GM18505 (cell line): ENCODE measurements around the gene BLOC1S1.
A peak's percentile ranks its signal among the peaks of the same experiment; 100 is the strongest.

ENCODE experiments used
- ATAC-seq: cut with Tn5 transposase; IDR thresholded peaks from one replicate; pipeline ENCODE4 v1.9.1; 2021; ENCODE audit not compliant: unreplicated experiment
- POLR2A ChIP-seq: IDR thresholded peaks from 4 replicates; pipeline ENCODE4 v1.6.1; 2011; ENCODE audit warnings: borderline replicate concordance; ENCODE audit not compliant: insufficient read depth, insufficient read length; ENCODE audit errors: extremely low read depth

The BLOC1S1 gene

DNA sequence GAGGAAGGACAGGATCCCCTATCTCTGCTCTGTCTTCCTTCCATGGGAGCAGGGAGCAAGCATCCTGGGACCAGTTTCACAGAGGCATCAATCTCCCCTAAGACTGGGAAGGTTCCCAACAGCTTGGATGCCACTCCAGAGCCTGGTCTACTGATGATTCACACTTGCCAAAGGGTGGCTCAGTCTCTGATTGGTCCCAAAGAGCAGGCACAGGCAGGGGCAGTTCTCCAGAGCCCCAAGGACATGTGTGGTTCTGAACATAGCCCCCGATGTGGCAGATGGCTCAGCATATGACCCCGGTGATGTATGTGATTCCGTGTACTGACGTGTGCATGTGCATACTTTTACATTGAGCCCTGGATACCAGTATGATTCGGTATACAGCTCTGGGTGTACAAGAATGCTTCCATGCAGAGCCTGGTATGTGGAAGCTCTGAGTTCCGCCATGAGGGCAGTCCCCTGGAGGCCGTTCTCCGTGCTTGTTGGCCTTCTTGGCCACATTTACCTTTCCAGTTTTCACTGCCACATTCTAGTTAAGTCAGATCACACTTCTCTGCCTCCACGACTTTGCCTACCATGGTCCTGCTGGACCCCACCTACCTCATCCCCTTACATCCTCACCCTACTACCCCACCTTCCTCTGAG is 29.4 kb upstream of the BLOC1S1 start:
- TF ChIP-seq POLR2A, result no peak
- no peak for ATAC-seq

DNA sequence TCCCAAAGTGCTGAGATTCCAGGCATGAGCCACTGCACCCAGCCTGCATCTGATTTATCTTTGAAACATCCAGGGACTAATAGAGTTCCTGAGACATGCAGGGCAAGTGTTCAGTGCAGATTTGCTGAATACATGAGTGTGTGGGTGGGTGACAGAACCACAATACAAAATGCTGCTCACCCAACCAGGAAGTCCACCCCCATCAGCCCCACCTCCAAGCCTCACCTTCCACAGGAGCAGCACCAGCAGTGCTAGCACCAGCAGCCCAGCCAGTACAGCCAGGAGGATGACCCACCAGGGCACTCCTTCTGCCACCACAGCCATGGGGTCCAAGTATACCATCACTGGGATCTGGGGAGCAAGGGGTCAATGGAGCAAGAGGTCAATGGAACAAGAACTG is 28.1 kb upstream of the BLOC1S1 start:
- peak; percentile 53 for ATAC-seq

DNA sequence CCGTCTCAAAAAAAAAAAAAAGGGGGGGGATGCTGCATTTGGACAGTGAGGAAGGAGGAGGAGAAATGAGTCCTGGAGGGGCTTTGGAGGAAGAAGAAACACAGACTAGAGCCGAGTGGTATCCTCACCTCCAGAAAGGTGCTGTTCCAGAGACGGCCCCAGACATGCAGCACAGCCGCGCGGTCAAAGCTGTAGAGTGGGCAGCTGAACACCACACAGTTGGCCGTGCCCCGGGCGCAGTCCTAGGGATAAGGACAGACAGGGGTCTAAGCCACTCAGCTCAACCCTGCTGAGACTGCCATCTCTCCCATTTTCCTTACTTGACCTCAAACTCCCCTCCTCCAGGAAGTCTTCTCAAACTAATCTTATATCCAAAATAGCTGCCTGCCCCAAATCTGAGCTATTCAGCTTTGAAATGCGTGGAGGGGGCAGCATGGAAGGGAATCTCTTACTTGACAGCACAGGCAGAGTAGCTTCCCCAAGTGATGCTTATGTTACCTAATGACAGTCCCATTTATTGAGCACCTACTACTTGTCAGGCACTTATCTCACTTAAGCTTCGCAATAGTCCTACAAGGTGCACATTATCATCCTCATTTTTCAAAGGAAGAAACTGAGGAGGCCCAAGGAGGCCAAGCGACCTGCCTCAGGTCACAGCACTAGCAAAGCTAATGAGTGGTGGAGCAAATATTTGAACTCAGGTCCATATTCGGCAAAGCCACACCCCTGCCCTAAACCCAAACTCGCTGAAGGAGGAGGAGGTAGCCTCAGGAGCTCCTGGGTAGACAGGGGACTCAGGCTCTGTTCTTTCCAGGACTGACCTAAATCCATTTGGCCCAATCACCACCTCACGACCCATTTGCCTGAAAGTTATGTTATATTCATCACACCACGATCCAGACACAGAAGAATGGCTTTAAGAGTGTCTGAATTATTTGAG is 26.9 kb upstream of the BLOC1S1 start:
- TF ChIP-seq POLR2A, result no peak
- ATAC-seq, result no peak

More for the DNA sequence above, 28.1 kb upstream of the BLOC1S1 start:
- TF ChIP-seq POLR2A, result no peak

DNA sequence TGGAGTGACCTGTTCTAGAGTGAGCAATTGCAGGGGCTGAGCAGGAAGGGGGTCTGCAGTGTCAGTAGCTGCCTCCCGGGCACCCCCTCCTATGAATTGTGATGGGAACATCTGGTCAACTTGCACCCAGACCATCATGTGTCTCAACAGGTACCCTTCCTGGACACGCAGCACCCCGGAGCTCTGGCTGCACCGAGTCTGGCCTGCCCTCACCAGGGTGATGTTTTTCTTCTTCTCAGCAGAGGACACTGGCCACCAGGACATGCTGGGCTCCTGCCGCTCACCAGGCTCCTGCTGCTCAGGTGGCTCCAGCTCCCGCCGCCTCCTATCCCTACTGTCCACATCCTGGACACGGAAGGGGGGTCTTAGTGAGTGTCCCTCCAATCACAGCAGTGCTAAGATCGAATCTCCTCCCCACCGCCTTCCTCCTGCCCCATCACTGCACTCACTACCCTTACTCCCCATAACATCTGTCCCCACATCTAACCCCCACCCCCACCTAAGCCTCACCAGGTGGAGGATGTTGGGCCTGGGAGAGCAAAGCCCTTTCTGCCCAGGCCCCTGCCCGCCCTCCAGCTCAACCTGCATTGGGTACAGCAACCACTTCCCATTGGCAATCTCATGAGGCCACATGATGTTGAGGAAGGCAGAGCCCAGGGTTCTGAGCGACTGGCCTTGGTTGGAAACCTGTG is 23.1 kb upstream of the BLOC1S1 start:
- no peak for ATAC-seq
- TF ChIP-seq POLR2A, result no peak

DNA sequence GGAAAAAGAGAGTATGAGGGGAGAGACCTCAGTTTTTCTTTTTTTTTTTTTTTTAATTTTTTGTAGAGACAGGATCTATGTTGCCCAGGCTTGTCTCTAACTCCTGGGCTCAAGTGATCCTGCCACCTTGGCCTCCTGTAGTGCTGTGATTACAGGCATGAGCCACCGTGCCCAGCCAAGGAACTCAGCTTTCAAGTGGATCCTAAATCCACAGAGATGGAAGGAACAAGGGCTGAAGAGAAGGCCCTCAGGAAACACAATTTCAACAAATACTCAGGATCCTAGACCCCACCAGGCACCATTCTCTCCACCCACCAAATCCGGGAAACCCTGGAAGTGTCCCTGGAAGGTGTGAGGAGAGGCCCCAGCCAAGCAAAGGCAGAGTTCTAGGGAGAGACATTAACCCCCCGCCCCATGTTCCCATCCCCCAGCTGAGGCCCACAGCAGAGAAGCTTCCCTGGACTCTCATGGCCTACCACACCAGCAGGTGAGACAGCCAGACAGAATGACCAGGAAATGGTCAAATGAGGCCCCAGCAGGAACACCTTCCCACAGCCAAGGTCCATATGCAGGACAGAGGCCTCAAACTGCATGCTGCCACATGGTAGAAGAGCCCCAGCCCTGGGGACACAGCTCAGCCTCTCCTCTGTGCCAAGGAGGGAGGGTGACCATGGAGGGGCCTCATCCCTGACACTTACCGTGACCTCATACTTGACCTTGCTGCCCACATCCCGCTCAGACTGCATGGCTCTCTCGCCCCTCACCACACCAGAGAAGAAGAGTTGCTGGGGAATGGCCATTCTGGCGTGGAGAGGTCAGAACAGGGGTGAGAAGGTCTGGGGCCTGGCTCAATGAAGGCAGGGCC is 22.3 kb upstream of the BLOC1S1 start:
- ATAC-seq, result no peak
- no peak for TF ChIP-seq POLR2A

DNA sequence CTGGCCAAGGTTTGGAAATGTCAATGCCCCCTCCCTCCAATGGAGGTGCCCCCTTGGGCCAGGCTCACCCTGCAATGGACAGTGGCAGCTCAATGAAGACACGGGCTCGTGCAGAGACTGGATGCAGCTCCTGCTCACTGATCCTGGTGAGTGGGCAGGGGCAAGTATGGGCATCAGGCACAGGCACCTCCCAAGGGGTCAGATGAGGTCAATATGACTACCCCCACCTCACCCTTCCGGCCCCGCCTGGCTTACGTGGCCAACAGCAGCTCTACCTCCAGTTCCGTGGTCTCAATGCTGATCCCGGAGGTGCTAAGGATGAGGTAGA is 21.7 kb upstream of the BLOC1S1 start:
- no peak for TF ChIP-seq POLR2A
- ATAC-seq, result no peak

DNA sequence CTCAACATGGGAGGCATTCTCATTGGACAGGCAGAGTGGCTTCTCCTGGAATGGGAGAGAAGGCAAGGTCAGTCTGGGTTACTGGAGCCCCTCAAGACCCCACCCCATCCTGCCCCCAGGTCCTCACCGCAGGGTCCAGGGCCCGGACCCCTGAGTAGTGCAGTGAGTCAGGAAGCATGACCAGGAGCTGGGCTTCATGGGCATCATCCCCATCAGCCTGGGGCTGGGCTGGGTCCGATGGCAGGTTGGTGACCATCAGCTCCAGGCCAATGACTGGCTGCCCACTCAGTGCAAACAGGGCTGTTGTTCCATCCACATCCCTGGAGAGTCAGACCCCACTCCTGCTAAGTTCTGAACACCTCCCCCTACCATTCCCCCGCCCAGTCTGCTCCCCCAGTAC is 21.2 kb upstream of the BLOC1S1 start:
- ATAC-seq, result no peak
- no peak for TF ChIP-seq POLR2A

DNA sequence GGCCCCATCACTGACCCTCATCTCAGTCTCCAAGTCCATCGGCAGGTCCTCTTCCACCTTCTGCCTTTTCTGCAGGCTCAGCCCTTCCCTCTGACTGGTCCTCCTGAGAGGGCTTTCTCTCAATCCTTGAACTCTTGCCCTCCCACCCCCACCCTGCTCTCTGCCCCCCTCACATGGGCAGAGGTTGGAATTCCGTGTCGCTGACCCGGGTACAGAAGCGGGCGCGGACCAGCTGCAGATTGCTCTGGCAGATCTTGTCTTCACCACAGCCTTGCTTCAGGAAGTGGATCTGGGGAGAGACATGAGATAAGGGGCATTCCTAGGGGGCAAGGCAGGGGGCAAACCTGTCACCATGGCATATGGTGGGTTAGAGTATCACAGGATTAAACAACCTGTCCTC is 20.5 kb upstream of the BLOC1S1 start:
- no peak for TF ChIP-seq POLR2A
- ATAC-seq, result no peak

DNA sequence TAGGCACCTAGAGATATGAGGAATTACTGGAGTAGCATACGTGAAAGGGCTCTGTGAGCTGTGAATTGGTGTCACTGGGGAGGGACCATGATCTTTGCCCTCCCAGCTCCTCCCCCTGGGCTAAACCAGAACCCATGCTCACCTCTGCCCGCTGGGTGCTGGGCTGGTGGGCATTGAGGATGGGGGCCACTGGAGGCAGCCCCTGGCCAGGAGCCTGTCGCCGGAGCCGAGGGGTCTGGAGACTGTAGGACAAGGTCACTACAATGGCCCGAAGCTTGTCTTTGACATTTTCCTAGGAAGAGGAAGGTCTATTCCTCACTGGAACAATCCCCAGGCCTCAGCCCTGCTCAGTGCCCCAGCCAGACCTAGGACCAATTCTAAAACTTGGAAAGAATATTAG is 19.7 kb upstream of the BLOC1S1 start:
- TF ChIP-seq POLR2A, result no peak
- ATAC-seq, result no peak

DNA sequence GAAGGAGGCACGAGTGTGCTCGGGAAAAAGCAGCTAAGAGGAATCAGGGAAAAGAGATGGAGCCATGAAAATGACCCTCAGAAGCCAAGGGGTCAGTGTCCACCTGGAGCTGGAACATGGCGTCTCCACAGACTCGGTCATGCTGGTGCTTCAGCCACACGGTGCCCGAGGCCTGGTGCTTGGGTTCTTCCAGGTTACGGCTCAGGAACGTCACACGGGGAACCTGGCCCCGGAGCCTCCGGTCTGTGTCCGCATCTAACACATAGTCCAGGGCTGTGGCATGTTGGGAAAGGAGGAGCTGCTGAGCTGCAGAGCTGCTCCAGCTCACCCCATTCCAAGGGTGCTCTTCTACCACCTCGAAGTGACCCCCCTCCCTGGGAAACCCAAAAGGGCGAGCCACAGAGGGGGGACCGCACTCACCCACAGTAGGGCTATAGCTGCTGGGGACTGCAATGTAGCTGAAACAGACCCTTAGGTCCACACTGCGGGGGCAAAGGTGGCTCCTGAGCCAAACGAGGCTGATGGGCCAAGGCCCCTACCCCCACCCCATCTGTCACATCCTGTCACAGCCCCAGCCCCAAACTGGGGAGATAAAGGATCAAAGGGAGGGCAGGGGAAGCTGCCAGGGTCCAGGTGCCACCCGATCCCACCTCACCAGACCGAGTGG is 18.9 kb upstream of the BLOC1S1 start:
- ATAC-seq, result no peak
- no peak for TF ChIP-seq POLR2A

DNA sequence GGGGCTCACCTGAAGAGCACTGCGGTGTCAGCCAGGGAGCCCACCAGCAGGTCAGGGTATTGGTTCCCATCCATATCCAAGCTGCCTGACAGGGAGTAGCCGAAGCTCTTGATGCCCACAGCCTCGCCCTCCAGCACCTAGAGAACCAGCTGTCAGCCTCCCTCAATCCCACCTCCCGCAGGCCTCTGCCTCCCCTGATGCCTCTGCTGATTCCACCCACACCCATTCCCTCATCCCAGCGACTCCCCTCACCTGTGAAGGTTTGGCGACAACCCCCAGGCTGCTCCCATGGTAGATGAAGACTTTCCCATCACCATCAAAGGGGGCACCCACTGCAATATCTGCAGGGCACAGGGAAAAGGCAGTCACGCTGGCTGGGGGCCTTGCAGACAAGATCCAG is 18.2 kb upstream of the BLOC1S1 start:
- ATAC-seq, result no peak
- no peak for TF ChIP-seq POLR2A

DNA sequence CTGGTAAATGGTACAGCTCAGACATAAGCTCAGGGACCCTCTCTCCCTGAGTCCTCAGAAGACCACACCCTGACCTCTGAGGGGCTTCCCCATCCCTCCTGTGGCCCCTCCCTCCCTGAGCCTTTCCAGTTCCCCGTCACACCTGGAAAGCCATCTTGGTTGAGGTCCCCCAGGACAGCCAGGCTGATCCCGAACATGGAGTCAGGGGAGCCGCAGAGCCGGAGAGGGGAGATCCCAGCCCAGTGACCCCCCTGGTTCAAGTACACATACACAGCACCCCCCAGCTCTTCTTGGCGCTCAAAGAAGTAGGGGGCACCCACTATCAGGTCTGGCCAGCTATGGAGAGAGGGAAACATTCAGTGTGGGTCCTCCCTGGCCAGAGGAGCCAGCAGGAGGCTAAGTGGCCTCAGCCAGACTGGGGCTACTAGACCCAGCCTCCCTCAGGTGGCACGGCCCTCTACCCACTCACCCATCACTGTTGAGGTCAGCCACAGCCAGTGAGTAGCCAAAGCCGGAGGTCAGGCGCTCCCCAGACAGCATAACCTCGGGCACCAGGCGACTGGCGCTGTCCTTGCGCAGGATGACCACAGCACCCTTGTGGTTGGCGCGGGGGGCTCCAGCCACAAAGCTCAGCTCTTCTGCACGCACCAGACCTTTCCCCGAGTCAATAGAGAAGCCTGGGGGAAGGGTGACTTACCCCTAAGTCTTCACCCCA is 17.4 kb upstream of the BLOC1S1 start:
- no peak for TF ChIP-seq POLR2A
- ATAC-seq, result no peak
